ENCODE measurements around the gene TENT5C.
A peak's percentile ranks its signal among the peaks of the same experiment; 100 is the strongest.

Gene TENT5C

DNA sequence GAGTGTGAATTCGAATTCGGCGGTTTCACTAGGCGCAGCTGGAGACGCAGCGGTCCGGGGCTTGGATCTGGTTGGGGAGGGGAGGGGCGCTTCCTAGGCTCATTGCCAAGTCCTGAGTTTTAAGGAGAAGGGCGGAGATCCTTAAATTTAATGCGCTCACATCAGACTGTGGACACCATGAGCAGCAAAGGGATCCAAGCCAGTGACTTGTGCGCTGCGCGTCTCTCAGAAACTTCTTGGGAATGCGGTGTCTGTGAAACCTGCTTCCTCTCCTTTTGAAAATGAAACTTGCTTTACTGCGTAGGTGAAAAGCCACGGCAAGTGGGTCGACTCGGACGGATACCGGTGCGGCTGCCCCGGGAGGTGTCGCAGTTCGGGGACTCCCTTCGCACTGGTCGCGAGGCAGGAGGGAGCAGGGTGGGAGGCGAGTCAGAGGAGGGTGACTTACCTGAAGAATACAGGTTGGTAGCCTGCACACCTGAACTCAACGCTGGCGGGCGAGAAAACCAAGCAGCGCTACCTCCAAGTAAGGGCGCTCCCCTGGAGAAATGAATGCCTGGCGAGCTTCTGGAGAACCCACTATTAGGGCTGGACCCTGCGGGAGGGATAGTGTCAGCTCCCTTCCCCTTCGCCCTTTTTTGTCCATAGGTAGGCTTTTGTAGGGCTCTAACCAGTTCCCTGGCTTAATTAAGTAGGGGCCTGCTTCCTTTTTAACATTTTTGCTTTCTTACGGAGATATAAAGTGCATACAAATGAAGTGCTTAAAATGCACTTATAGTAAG, 992 bp downstream of the TENT5C start:
- 0 to 1% methylated on average over 19 to 35 of the region's 37 CpGs for WGBS, 2 experiments (ENCODE audit: insufficient coverage in 2 of 2)
- no peaks in the 10 kb centered on the region for H3K36me3 ChIP-seq (ENCODE audit: control insufficient read depth, insufficient read depth, low read length)
- H3K4me1 ChIP-seq (ENCODE audit: control insufficient read depth, insufficient read depth, low read length, poor library complexity, severe bottlenecking): peaks cover 9% of the 10 kb centered on the region
- H3K9me3 ChIP-seq (ENCODE audit: control insufficient read depth, low read length): no peaks in the 10 kb centered on the region
- H3K4me3 ChIP-seq (ENCODE audit: extremely low read depth, insufficient read depth, low read length, poor library complexity, severe bottlenecking): peak overlapping the region; percentile 69
- no peak overlapping the region for H3K27ac ChIP-seq (ENCODE audit: low read depth, low read length, severe bottlenecking)

DNA sequence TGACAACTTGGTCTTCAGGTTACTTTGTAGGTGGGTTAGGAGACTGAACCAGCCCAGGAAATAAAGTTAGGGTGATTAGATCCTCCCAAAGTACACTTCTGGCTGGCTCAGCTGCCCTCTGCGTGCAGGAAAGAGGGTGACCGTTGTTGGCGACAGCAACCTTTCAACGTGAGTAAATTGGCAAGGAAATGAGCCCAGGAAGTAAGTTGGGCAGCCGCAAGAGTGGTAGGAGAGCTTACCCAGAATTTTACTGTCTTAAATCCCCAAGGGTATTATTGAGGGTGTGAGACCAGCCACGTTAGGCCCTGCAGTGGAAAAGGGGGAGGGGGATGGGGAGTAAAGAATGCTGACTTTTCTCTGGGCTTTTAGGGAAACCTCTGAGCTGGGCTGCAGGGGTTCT, 1.6 kb downstream of the TENT5C start:
- Histone ChIP-seq H3K9me3 (ENCODE audit: control insufficient read depth, low read length) (no peaks in the 10 kb centered on the region), H3K4me3 (ENCODE audit: extremely low read depth, insufficient read depth, low read length, poor library complexity, severe bottlenecking) (no peak overlapping the region), H3K27ac (ENCODE audit: low read depth, low read length, severe bottlenecking) (no peak overlapping the region), H3K36me3 (ENCODE audit: control insufficient read depth, insufficient read depth, low read length) (no peaks in the 10 kb centered on the region), H3K4me1 (ENCODE audit: control insufficient read depth, insufficient read depth, low read length, poor library complexity, severe bottlenecking) (peaks cover 9% of the 10 kb centered on the region)
- 22 to 24% methylated on average over 5 of the region's 6 CpGs for WGBS, 2 experiments (ENCODE audit: insufficient coverage in 2 of 2)

DNA sequence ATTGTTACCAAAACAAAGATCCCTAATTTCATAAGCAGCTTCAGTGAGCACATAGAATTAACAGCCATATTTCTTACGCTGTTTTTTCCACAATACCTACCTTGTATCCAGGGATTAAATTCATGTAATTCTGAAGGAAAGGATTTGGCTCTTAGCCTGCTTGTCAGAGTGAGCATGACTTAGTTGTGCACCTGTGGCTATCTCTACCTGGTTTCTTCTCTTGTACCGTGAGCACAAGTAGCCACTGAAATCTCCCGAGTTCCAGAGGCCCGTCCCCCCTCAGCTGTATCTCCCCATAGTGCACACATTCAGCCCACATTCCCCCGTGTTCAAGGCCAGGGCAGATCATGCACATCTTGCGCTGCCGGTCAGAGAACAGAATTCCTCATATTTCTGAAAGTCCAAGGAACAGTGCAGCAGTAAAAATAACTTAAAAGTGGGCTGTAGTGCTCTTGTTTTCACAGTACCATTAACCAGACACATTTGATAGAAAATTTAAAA, 2.3 kb downstream of the TENT5C start:
- H3K27ac ChIP-seq (ENCODE audit: low read depth, low read length, severe bottlenecking): no peak overlapping the region
- peaks cover 14% of the 10 kb centered on the region for H3K4me1 ChIP-seq (ENCODE audit: control insufficient read depth, insufficient read depth, low read length, poor library complexity, severe bottlenecking)
- 79 to 80% methylated on average over 5 of the region's 7 CpGs for WGBS, 2 experiments (ENCODE audit: insufficient coverage in 2 of 2)
- no peak overlapping the region for H3K4me3 ChIP-seq (ENCODE audit: extremely low read depth, insufficient read depth, low read length, poor library complexity, severe bottlenecking)
- no peaks in the 10 kb centered on the region for H3K9me3 ChIP-seq (ENCODE audit: control insufficient read depth, low read length)
- H3K36me3 ChIP-seq (ENCODE audit: control insufficient read depth, insufficient read depth, low read length): no peaks in the 10 kb centered on the region

DNA sequence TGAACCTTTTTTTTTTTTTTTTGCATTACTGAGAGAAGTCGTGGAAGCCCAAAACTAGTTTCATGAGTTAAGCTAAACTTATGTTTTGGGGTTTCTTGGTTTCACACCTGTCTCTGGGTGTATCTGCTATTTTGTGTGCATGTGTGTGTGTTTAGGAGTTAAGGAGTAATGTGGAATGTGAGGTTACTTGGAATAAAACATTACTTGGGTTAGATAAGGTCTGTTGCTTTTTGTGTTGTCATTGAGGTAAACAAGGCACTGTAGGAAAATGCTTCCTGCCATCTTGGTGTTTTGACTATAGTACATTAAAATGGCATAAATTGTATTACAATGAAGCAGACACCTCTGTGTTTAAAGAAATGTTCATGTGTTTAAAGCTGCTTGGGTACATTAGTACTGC, 2.9 kb downstream of the TENT5C start:
- H3K27ac ChIP-seq (ENCODE audit: low read depth, low read length, severe bottlenecking): no peak overlapping the region
- H3K36me3 ChIP-seq (ENCODE audit: control insufficient read depth, insufficient read depth, low read length): no peaks in the 10 kb centered on the region
- no peak overlapping the region for H3K4me3 ChIP-seq (ENCODE audit: extremely low read depth, insufficient read depth, low read length, poor library complexity, severe bottlenecking)
- H3K9me3 ChIP-seq (ENCODE audit: control insufficient read depth, low read length): no peaks in the 10 kb centered on the region
- 100% methylated on average over 1 of the region's 1 CpG; no CpG with 5 or more reads in 1 of the 2 experiments for WGBS, 2 experiments (ENCODE audit: insufficient coverage in 2 of 2)
- peaks cover 19% of the 10 kb centered on the region for H3K4me1 ChIP-seq (ENCODE audit: control insufficient read depth, insufficient read depth, low read length, poor library complexity, severe bottlenecking)

DNA sequence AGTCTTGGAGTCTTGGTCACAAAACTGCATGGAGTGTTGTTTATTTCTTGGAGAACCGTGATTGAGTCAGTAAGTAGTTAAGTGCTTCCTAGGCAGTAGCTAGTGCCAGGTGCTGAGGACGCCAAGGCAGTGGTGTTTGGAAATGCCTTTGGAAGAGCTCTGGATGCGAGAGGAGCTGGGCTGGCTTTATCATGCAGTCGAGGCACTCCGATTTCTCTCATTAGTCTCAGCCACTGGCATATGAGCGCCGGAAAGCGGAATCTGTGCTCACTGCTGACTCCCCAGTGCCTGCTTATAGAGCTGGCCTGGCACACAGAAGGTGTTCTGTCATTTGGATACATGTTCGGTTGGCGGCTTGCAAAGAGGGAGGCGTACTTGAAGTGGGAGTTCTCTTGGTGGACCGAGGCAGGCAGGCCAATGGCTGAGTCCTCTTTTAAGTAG, 3.6 kb downstream of the TENT5C start:
- H3K9me3 ChIP-seq (ENCODE audit: control insufficient read depth, low read length): no peaks in the 10 kb centered on the region
- H3K4me1 ChIP-seq (ENCODE audit: control insufficient read depth, insufficient read depth, low read length, poor library complexity, severe bottlenecking): peaks cover 26% of the 10 kb centered on the region
- H3K27ac ChIP-seq (ENCODE audit: low read depth, low read length, severe bottlenecking): no peak overlapping the region
- H3K4me3 ChIP-seq (ENCODE audit: extremely low read depth, insufficient read depth, low read length, poor library complexity, severe bottlenecking): no peak overlapping the region
- 92 to 96% methylated on average over 11 to 12 of the region's 12 CpGs for WGBS, 2 experiments (ENCODE audit: insufficient coverage in 2 of 2)
- no peaks in the 10 kb centered on the region for H3K36me3 ChIP-seq (ENCODE audit: control insufficient read depth, insufficient read depth, low read length)

DNA sequence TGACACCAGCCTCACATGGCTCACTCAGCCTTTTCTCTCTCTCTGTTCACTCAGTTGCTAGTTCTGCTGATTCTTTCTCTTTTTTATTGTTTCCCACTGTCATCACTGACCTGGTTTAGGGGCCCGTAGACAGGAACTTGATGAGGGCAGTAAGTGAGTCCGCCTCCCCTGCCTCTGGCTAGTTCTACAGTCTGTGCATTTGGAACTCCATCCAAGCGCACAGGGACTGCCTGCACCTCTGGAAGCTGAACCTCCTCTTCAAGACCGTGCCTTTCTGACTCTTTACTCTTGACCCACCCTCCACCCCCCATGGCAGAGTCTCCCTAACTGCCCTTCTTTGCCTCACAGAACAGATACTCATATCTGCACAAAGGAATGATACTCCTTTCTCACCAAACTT, 4.2 kb downstream of the TENT5C start:
- Histone ChIP-seq H3K4me3 (ENCODE audit: extremely low read depth, insufficient read depth, low read length, poor library complexity, severe bottlenecking) (no peak overlapping the region), H3K9me3 (ENCODE audit: control insufficient read depth, low read length) (no peaks in the 10 kb centered on the region), H3K4me1 (ENCODE audit: control insufficient read depth, insufficient read depth, low read length, poor library complexity, severe bottlenecking) (peaks cover 32% of the 10 kb centered on the region), H3K36me3 (ENCODE audit: control insufficient read depth, insufficient read depth, low read length) (no peaks in the 10 kb centered on the region), H3K27ac (ENCODE audit: low read depth, low read length, severe bottlenecking) (no peak overlapping the region)
- WGBS, 2 experiments (ENCODE audit: insufficient coverage in 2 of 2): 86 to 94% methylated on average over 3 to 4 of the region's 4 CpGs

DNA sequence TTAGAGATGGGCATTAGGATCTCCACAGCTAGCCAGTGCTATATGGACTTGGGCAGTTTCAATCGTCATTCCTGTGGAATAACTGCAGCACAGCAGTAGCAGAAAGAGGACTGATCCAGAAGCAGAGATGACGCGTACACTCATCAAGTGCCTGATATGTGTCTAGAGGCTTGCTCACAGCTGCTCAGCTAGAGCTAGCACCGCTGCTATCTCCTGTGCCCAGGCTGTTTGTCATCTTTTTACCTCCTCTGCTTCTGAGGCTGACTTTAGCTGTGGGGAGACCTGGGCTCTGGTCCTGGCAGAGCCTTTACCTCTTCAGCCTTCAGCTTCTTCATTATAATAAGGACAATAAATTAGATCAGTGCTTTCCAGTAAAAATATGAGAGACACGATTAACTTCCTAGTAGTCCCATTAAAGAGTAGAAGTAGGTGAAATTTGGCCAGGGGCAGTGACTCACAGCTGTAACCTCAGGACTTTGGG, 5.3 kb downstream of the TENT5C start:
- WGBS, 2 experiments (ENCODE audit: insufficient coverage in 2 of 2): 94 to 95% methylated on average over 4 of the region's 5 CpGs
- Histone ChIP-seq H3K36me3 (ENCODE audit: control insufficient read depth, insufficient read depth, low read length) (no peaks in the 10 kb centered on the region), H3K9me3 (ENCODE audit: control insufficient read depth, low read length) (no peaks in the 10 kb centered on the region), H3K4me3 (ENCODE audit: extremely low read depth, insufficient read depth, low read length, poor library complexity, severe bottlenecking) (no peak overlapping the region), H3K27ac (ENCODE audit: low read depth, low read length, severe bottlenecking) (no peak overlapping the region), H3K4me1 (ENCODE audit: control insufficient read depth, insufficient read depth, low read length, poor library complexity, severe bottlenecking) (peaks cover 34% of the 10 kb centered on the region)

DNA sequence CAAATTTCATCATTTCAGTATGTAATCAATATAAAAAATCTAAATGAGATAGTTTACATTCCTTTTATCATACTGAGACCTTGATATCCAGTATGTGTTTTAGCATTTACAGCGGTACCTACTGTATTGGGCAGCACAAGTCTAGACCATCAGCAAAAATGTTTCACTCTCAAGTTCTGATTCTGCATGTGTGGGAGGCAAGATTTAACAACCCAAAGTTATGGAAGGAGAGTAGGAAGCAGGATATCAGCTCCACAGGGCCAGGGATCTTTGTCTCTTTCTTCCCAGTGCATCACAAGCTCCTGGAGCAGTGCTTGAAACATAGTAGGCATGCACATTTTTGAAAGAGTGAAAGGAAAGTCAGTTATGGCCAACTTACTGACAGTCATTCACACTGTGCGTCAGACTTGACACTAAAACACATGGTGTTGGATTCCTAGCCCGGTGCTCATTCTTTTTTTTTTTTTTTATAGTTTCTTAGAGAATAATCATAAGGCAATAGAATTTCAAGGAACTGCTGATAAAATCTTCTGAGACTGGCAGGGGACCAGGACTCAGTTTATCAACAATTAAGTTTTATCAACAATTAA, 6.1 kb downstream of the TENT5C start:
- H3K36me3 ChIP-seq (ENCODE audit: control insufficient read depth, insufficient read depth, low read length): no peaks in the 10 kb centered on the region
- no peak overlapping the region for H3K4me3 ChIP-seq (ENCODE audit: extremely low read depth, insufficient read depth, low read length, poor library complexity, severe bottlenecking)
- H3K9me3 ChIP-seq (ENCODE audit: control insufficient read depth, low read length): no peaks in the 10 kb centered on the region
- peaks cover 34% of the 10 kb centered on the region for H3K4me1 ChIP-seq (ENCODE audit: control insufficient read depth, insufficient read depth, low read length, poor library complexity, severe bottlenecking)
- WGBS, 2 experiments (ENCODE audit: insufficient coverage in 2 of 2): no CpG with 5 or more reads among the region's 3 CpGs
- no peak overlapping the region for H3K27ac ChIP-seq (ENCODE audit: low read depth, low read length, severe bottlenecking)

DNA sequence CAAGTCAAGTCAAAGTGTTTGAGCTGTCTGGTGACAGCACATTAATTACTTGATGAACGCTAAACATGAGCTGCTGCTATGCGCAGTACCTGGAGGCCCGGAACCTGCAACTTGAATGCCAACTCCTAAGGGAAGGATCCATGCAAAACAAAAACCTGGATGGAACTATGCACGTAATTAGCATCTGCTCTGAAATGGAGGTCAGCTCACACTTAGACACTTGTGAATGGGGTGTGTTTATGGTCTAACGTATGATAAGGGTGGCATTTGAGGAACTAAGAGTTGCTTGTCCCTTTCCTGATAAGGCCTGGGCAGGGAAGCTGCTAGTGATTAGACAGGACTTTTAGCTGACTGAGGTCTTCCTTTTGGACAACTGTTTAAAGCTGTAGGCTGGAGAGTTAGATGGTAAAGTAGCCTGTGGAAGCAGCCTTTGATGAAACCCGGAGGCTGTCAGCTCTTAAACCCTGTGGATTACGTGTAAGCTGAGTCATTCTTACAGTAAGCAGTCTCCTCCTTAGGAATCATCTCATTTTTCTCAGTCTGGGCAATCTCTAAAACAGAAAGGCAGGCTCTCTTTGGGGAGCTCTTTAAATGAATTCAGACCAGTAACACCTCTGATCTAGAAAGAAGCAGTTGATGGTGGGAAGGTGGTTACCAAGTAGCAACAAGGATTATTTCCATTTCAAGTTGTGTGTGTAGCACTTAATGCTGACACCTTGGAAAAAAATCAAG, 6.8 kb downstream of the TENT5C start:
- H3K4me3 ChIP-seq (ENCODE audit: extremely low read depth, insufficient read depth, low read length, poor library complexity, severe bottlenecking): no peak overlapping the region
- no peaks in the 10 kb centered on the region for H3K36me3 ChIP-seq (ENCODE audit: control insufficient read depth, insufficient read depth, low read length)
- no peaks in the 10 kb centered on the region for H3K9me3 ChIP-seq (ENCODE audit: control insufficient read depth, low read length)
- peaks cover 27% of the 10 kb centered on the region for H3K4me1 ChIP-seq (ENCODE audit: control insufficient read depth, insufficient read depth, low read length, poor library complexity, severe bottlenecking)
- peak overlapping the region; percentile 17 for H3K27ac ChIP-seq (ENCODE audit: low read depth, low read length, severe bottlenecking)
- 72 to 73% methylated on average over 7 of the region's 7 CpGs for WGBS, 2 experiments (ENCODE audit: insufficient coverage in 2 of 2)

DNA sequence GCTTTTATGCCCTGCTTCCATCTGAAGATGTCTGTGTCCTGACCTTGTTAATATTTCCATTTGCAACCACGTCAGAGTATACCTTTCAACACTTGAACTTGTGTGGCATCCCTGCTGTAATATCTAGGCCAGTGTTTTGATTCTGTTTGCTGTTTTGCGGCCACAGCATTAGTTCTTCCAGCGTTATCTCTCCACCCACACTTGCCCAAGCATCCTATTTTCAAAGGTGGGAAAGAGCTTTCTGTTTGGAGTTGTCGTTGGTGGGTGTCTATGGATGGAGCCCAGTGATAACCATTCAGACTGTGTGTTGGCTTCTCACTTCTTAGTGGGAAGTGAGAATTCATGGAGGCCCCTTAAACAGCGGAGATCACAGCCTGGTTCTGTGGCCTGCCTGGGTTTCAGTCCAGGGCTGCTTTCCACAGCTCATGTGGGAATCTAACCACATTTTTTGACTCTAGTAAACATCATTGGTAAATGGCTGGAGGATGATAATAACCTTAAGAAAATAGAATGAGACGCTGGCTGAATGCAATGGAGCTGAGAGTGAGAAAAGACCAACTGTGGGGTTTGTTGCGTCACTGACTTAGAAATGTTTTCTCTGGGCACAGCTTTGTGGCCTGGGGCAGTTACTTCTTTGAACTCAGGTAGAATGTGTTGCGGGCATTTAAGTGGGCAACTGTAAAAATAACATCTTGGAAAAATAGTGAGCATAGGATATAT, 7.6 kb downstream of the TENT5C start:
- no peaks in the 10 kb centered on the region for H3K36me3 ChIP-seq (ENCODE audit: control insufficient read depth, insufficient read depth, low read length)
- peaks cover 25% of the 10 kb centered on the region for H3K4me1 ChIP-seq (ENCODE audit: control insufficient read depth, insufficient read depth, low read length, poor library complexity, severe bottlenecking)
- no peak overlapping the region for H3K4me3 ChIP-seq (ENCODE audit: extremely low read depth, insufficient read depth, low read length, poor library complexity, severe bottlenecking)
- no peaks in the 10 kb centered on the region for H3K9me3 ChIP-seq (ENCODE audit: control insufficient read depth, low read length)
- H3K27ac ChIP-seq (ENCODE audit: low read depth, low read length, severe bottlenecking): peak overlapping the region; percentile 17
- WGBS, 2 experiments (ENCODE audit: insufficient coverage in 2 of 2): 81 to 94% methylated on average over 2 to 4 of the region's 8 CpGs
